Measurements from ENCODE around the gene BLOC1S5.

Gene BLOC1S5

DNA sequence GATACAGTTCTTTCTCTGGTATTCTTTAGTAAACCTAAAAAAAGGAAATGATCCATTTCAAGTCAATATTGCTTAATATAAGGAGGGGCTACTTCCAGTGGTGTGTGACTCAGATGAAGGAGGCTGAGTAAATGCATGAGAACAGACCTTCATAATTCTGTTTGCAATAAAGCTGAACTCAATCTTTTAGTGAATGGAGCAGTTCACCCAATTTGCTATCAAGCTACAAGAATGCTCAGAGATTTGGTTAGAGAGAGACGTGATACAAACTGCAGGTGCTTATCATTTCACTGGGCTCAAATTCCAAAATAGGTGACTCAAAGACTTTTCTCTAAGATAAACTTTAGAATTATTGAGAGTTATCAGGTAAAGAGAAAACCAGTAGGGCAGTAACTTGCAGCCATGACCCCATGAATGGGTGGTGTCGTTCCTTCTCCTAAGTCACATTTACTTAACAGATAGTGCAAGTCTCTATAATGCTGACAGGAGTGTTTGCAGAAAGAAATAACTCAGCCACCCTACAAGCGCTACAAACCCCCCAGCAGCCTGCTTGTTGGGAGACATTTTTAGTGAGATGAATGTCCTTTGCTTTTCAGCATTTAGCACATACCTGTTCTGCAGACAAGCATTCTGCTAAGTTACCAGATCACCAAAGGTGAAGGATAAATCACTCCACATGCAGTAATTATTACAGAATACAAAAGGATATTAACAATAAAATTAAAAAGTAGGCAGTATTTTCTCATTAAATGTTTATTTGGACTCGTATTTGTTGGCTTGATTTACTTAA, 16.4 kb upstream of the BLOC1S5 start:
- TF ChIP-seq, protein P1, sequence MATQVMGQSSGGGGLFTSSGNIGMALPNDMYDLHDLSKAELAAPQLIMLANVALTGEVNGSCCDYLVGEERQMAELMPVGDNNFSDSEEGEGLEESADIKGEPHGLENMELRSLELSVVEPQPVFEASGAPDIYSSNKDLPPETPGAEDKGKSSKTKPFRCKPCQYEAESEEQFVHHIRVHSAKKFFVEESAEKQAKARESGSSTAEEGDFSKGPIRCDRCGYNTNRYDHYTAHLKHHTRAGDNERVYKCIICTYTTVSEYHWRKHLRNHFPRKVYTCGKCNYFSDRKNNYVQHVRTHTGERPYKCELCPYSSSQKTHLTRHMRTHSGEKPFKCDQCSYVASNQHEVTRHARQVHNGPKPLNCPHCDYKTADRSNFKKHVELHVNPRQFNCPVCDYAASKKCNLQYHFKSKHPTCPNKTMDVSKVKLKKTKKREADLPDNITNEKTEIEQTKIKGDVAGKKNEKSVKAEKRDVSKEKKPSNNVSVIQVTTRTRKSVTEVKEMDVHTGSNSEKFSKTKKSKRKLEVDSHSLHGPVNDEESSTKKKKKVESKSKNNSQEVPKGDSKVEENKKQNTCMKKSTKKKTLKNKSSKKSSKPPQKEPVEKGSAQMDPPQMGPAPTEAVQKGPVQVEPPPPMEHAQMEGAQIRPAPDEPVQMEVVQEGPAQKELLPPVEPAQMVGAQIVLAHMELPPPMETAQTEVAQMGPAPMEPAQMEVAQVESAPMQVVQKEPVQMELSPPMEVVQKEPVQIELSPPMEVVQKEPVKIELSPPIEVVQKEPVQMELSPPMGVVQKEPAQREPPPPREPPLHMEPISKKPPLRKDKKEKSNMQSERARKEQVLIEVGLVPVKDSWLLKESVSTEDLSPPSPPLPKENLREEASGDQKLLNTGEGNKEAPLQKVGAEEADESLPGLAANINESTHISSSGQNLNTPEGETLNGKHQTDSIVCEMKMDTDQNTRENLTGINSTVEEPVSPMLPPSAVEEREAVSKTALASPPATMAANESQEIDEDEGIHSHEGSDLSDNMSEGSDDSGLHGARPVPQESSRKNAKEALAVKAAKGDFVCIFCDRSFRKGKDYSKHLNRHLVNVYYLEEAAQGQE (IDR thresholded peaks at IDR 0.05; ENCODE audit: insufficient read depth in 1 of 2, low read depth in 2 of 2, low read length in 2 of 2) = no peak
- TF ChIP-seq SIN3A (IDR thresholded peaks at IDR 0.05; ENCODE audit: borderline replicate concordance, insufficient read depth, low read length) (no peak), FOXP2 (optimal IDR thresholded peaks at IDR 0.05; ENCODE audit: borderline replicate concordance, extremely low read depth, extremely low read length, insufficient read depth) (no peak), POLR2AphosphoS5 (IDR thresholded peaks at IDR 0.05; ENCODE audit: low read depth, low read length) (no peak), TAF1 (IDR thresholded peaks at IDR 0.05; ENCODE audit: borderline replicate concordance, insufficient read depth, low read length) (no peak)

DNA sequence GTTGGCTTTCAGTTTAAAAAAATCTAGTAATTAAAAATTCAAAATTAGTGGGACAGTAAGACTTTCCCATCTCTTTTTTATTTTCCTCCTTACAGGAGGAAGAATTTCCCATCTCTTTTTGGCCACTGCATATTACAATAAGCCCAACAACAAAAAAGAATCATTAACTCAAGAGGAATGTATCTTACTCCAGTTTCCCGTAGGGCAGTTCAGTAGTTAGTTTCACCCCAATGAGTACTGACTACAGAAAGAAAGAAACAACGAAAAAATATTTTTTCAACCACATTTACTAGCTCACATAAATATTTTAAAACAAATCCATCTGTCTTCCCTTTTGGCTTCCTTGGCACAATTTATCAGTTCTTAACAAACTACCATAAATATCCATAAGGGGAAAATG, 14.9 kb upstream of the BLOC1S5 start:
- TF ChIP-seq, protein P1 (IDR thresholded peaks at IDR 0.05; ENCODE audit: insufficient read depth in 1 of 2, low read depth in 2 of 2, low read length in 2 of 2) = no peak
- TF ChIP-seq TAF1 (IDR thresholded peaks at IDR 0.05; ENCODE audit: borderline replicate concordance, insufficient read depth, low read length) = no peak
- TF ChIP-seq FOXP2 (optimal IDR thresholded peaks at IDR 0.05; ENCODE audit: borderline replicate concordance, extremely low read depth, extremely low read length, insufficient read depth) = no peak
- TF ChIP-seq SIN3A (IDR thresholded peaks at IDR 0.05; ENCODE audit: borderline replicate concordance, insufficient read depth, low read length) = no peak
- no peak for TF ChIP-seq POLR2AphosphoS5 (IDR thresholded peaks at IDR 0.05; ENCODE audit: low read depth, low read length)

DNA sequence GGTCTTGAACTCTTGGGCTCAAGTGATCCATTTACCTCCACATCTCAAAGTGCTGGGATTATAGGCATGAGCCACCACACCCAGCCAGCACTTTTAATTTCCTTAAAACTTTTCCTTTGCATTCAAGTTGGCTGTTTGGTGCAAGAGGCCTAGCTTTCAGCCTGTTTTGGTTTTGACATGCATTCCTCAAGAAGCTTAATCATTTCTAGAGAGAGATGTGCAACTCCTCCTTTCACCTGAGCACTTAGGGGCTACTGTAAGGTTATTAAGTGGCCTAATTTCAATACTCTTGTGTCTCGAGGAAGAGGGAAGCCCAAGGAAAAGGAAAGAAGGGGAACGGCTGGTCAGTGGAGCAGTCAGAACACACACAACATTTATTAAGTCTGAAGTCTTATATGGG, 13.8 kb upstream of the BLOC1S5 start:
- no peak for TF ChIP-seq SIN3A (IDR thresholded peaks at IDR 0.05; ENCODE audit: borderline replicate concordance, insufficient read depth, low read length)
- no peak for TF ChIP-seq POLR2AphosphoS5 (IDR thresholded peaks at IDR 0.05; ENCODE audit: low read depth, low read length)
- TF ChIP-seq TAF1 (IDR thresholded peaks at IDR 0.05; ENCODE audit: borderline replicate concordance, insufficient read depth, low read length) = no peak
- TF ChIP-seq, protein P1 (IDR thresholded peaks at IDR 0.05; ENCODE audit: insufficient read depth in 1 of 2, low read depth in 2 of 2, low read length in 2 of 2) = no peak
- no peak for TF ChIP-seq FOXP2 (optimal IDR thresholded peaks at IDR 0.05; ENCODE audit: borderline replicate concordance, extremely low read depth, extremely low read length, insufficient read depth)

DNA sequence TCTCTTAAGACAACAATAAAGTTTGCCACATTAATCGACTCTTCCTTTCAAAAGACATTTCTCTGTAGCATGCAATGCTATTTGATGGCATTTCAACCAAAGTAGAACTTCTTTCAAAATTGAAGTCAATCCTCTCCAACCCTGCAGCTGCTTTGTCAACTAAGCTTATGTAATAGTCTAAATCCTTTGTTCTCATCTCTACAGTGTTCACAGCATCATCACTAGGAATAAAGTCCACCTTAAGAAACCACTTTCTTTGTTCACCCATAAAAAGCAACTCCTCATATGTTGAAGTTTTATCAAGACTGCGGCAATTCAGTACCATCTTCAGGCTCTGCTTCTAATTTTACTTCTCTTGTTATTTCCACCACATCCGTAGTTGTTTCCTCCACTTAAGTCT, 11.5 kb upstream of the BLOC1S5 start:
- TF ChIP-seq FOXP2 (optimal IDR thresholded peaks at IDR 0.05; ENCODE audit: borderline replicate concordance, extremely low read depth, extremely low read length, insufficient read depth) = no peak
- TF ChIP-seq SIN3A (IDR thresholded peaks at IDR 0.05; ENCODE audit: borderline replicate concordance, insufficient read depth, low read length) = no peak
- no peak for TF ChIP-seq POLR2AphosphoS5 (IDR thresholded peaks at IDR 0.05; ENCODE audit: low read depth, low read length)
- TF ChIP-seq, protein P1 (IDR thresholded peaks at IDR 0.05; ENCODE audit: insufficient read depth in 1 of 2, low read depth in 2 of 2, low read length in 2 of 2) = no peak
- no peak for TF ChIP-seq TAF1 (IDR thresholded peaks at IDR 0.05; ENCODE audit: borderline replicate concordance, insufficient read depth, low read length)

Data from PFSK-1 (cell line).